T-helper 1 cell treated with Interleukin-12 subunit alpha and Interleukin-12 subunit beta and Interleukin-4 antibody, amounts not matched to agents 30 μg/mL and 1 μg/mL, for 36 hours (primary cell): ENCODE measurements around the gene RAD54L.
A peak's percentile ranks its signal among the peaks of the same experiment; 100 is the strongest.

Experiments
- H3K27ac Mint-ChIP-seq: one replicate; pipeline ENCODE4 v1.8.0; 2021; ENCODE audit warnings: mild to moderate bottlenecking, mixed read lengths
- H3K27me3 Mint-ChIP-seq: one replicate; pipeline ENCODE4 v1.8.0; 2021; ENCODE audit warnings: low read depth, mixed read lengths
- H3K36me3 Mint-ChIP-seq: one replicate; pipeline ENCODE4 v1.8.0; 2021; ENCODE audit warnings: low read depth, mixed read lengths
- H3K4me1 Mint-ChIP-seq: one replicate; pipeline ENCODE4 v1.8.0; 2021; ENCODE audit warnings: low read depth, mixed read lengths
- H3K4me3 Mint-ChIP-seq: one replicate; pipeline ENCODE4 v1.8.0; 2021; ENCODE audit warnings: mild to moderate bottlenecking, moderate library complexity, mixed read lengths
- H3K9me3 Mint-ChIP-seq: one replicate; pipeline ENCODE4 v1.8.0; 2021; ENCODE audit warnings: mixed read lengths

Gene RAD54L

GRCh38 chr1:46254668-46255067, 7.1 kb downstream of the RAD54L start:
- Mint-ChIP-seq H3K27me3 (no peaks in the 10 kb centered on the region), H3K27ac (no peak overlapping the region), H3K4me1 (peaks cover 14% of the 10 kb centered on the region), H3K9me3 (no peaks in the 10 kb centered on the region), H3K36me3 (peaks cover 26% of the 10 kb centered on the region), H3K4me3 (no peak overlapping the region)

- Mint-ChIP-seq H3K27ac (no peak overlapping the region), H3K9me3 (no peaks in the 10 kb centered on the region), H3K4me1 (peaks cover 12% of the 10 kb centered on the region), H3K4me3 (no peak overlapping the region), H3K27me3 (no peaks in the 10 kb centered on the region), H3K36me3 (peaks cover 25% of the 10 kb centered on the region)
These were observed 9.0 kb downstream of the RAD54L start for GRCh38 chr1:46256523-46256922.

DNA sequence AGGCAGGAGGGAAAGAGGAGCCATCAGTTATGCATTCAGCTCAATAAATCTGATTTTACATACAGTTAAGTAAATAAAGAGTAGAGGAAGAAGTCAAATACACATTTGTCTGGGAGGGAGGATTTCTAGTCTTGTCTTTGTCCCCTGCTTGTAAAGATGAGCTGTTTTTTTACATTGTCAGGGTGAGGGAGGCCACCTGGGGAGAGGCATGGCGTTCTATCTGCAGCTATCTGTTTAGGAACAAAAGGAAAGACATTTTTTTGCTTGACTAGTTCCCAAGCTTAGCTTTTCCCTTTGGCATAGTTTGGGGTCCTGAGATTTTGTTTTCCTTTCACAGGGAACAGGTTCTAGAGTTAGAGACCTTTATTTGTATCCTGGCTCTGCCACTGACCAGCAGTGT, 14.9 kb downstream of the RAD54L start:
- peaks cover 4% of the 10 kb centered on the region for H3K4me1 Mint-ChIP-seq
- no peak overlapping the region for H3K4me3 Mint-ChIP-seq
- H3K9me3 Mint-ChIP-seq: no peaks in the 10 kb centered on the region
- no peak overlapping the region for H3K27ac Mint-ChIP-seq
- peaks cover 42% of the 10 kb centered on the region for H3K36me3 Mint-ChIP-seq
- no peaks in the 10 kb centered on the region for H3K27me3 Mint-ChIP-seq

DNA sequence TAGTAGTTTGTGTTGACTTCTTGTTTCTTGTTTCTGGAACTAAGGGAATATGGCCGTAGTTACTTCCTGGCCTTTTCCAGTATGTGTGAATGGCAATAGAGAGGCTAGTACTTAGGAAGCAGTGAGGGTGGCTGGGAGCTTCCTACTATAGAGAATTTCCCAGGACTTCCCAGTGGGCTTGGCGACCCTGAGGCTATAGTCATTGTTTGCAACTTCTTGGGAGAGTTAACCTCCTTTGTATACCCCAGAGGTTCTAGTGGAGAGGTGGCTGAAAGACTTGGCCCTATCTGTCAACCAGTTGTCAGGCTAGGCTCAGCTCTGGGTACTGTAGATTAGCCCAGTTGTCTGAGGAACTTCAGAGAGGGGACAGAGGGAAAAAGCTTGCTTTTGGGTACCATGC, 15.6 kb downstream of the RAD54L start:
- peaks cover 2% of the 10 kb centered on the region for H3K4me1 Mint-ChIP-seq
- no peaks in the 10 kb centered on the region for H3K9me3 Mint-ChIP-seq
- no peak overlapping the region for H3K27ac Mint-ChIP-seq
- no peaks in the 10 kb centered on the region for H3K27me3 Mint-ChIP-seq
- H3K36me3 Mint-ChIP-seq: peaks cover 42% of the 10 kb centered on the region
- no peak overlapping the region for H3K4me3 Mint-ChIP-seq

DNA sequence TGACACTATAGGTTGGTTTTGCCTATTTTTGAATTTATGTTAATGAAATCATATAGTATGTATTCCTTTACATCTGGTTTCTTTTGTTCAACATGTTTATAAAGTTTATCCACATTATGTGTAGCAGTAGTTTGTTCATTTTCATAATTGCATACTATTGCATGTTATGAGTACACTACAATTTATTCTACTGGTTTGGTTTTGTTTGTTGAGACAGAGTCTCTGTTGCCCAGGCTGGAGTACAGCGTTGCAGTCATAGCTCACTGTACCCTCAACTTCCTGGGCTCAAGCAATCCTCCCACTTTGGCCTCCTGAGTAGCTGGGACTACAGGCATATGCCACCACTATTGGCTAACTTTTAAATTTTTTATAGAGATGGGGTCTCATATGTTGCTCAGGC, 21.0 kb downstream of the RAD54L start:
- H3K9me3 Mint-ChIP-seq: no peaks in the 10 kb centered on the region
- no peak overlapping the region for H3K4me3 Mint-ChIP-seq
- peaks cover 38% of the 10 kb centered on the region for H3K36me3 Mint-ChIP-seq
- H3K27ac Mint-ChIP-seq: no peak overlapping the region
- H3K4me1 Mint-ChIP-seq: no peaks in the 10 kb centered on the region
- H3K27me3 Mint-ChIP-seq: no peaks in the 10 kb centered on the region

- Mint-ChIP-seq H3K9me3 (no peaks in the 10 kb centered on the region), H3K4me1 (no peaks in the 10 kb centered on the region), H3K27ac (no peak overlapping the region), H3K4me3 (no peak overlapping the region), H3K36me3 (peaks cover 40% of the 10 kb centered on the region), H3K27me3 (no peaks in the 10 kb centered on the region)
These were observed 26.9 kb downstream of the RAD54L start for GRCh38 chr1:46274225-46275029.

DNA sequence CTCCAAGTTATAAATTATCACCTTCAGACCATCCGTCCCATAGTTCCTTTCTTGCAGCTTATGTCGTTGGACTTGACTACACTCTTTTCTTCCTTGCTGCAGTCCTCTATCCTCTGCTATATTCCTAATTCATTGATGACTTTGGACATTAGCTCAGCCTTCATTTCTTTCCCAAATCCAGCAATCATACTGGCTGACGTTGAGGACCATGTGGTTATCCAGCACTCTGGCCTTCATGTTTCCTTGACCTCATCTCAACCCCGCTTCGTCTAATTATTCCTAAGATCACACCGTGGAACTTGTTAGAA, 27.4 kb downstream of the RAD54L start:
- Mint-ChIP-seq H3K36me3 (peaks cover 39% of the 10 kb centered on the region), H3K27me3 (no peaks in the 10 kb centered on the region), H3K27ac (no peak overlapping the region), H3K4me3 (no peak overlapping the region), H3K4me1 (no peaks in the 10 kb centered on the region), H3K9me3 (no peaks in the 10 kb centered on the region)

GRCh38 chr1:46277658-46278373, 30.3 kb downstream of the RAD54L start:
- no peaks in the 10 kb centered on the region for H3K27me3 Mint-ChIP-seq
- H3K9me3 Mint-ChIP-seq: no peaks in the 10 kb centered on the region
- no peak overlapping the region for H3K27ac Mint-ChIP-seq
- H3K36me3 Mint-ChIP-seq: peaks cover 42% of the 10 kb centered on the region
- no peaks in the 10 kb centered on the region for H3K4me1 Mint-ChIP-seq
- no peak overlapping the region for H3K4me3 Mint-ChIP-seq

- H3K27ac Mint-ChIP-seq: no peak overlapping the region
- no peak overlapping the region for H3K4me3 Mint-ChIP-seq
- H3K36me3 Mint-ChIP-seq: peaks cover 44% of the 10 kb centered on the region
- no peaks in the 10 kb centered on the region for H3K4me1 Mint-ChIP-seq
- no peaks in the 10 kb centered on the region for H3K27me3 Mint-ChIP-seq
- no peaks in the 10 kb centered on the region for H3K9me3 Mint-ChIP-seq
These were observed 31.2 kb downstream of the RAD54L start for GRCh38 chr1:46278807-46279206.

DNA sequence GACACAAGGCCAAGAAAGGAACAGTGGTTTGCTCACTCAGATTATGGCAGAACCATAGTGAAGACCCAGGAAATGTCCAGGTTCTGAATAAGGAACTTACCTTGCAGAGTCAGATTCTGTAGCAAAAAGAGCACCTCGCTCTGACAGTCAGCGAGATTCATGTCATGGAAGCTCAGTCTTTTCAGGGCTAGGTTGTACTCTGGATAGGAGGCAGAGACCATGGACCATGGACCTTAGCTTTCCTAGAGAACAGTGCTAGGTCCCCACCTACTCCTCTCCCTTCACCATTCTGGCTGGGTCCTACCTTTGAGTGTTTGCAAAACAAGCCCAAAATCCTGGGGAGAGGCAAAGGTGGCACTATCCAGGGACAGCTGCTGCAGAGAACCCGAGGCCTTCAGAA, 32.5 kb downstream of the RAD54L start:
- no peaks in the 10 kb centered on the region for H3K9me3 Mint-ChIP-seq
- H3K27ac Mint-ChIP-seq: no peak overlapping the region
- peaks cover 44% of the 10 kb centered on the region for H3K36me3 Mint-ChIP-seq
- peaks cover 3% of the 10 kb centered on the region for H3K4me1 Mint-ChIP-seq
- no peak overlapping the region for H3K4me3 Mint-ChIP-seq
- no peaks in the 10 kb centered on the region for H3K27me3 Mint-ChIP-seq

GRCh38 chr1:46281021-46281420, 33.5 kb downstream of the RAD54L start:
- Mint-ChIP-seq H3K4me1 (peaks cover 5% of the 10 kb centered on the region), H3K9me3 (no peaks in the 10 kb centered on the region), H3K4me3 (no peak overlapping the region), H3K27me3 (no peaks in the 10 kb centered on the region), H3K27ac (no peak overlapping the region), H3K36me3 (peaks cover 39% of the 10 kb centered on the region)

DNA sequence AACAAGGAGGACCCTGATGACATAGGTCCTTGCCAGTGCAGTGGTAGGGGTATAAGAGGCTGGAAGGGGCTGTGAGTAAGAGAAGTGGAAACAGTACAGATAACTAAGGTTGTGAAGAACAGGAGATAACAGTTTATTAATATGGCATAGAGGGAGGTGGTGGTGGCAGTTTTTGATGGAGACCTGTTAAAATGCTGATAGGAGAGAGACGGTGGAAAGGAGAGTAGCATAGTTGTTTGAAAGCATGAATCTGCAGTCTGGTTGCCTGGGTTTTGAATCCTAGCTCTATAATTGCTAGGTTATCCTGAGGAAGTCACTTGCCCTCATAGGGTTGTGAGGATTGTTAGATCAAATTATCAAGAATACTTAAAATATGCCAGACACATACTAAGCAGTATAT, 36.5 kb downstream of the RAD54L start:
- peaks cover 31% of the 10 kb centered on the region for H3K36me3 Mint-ChIP-seq

DNA sequence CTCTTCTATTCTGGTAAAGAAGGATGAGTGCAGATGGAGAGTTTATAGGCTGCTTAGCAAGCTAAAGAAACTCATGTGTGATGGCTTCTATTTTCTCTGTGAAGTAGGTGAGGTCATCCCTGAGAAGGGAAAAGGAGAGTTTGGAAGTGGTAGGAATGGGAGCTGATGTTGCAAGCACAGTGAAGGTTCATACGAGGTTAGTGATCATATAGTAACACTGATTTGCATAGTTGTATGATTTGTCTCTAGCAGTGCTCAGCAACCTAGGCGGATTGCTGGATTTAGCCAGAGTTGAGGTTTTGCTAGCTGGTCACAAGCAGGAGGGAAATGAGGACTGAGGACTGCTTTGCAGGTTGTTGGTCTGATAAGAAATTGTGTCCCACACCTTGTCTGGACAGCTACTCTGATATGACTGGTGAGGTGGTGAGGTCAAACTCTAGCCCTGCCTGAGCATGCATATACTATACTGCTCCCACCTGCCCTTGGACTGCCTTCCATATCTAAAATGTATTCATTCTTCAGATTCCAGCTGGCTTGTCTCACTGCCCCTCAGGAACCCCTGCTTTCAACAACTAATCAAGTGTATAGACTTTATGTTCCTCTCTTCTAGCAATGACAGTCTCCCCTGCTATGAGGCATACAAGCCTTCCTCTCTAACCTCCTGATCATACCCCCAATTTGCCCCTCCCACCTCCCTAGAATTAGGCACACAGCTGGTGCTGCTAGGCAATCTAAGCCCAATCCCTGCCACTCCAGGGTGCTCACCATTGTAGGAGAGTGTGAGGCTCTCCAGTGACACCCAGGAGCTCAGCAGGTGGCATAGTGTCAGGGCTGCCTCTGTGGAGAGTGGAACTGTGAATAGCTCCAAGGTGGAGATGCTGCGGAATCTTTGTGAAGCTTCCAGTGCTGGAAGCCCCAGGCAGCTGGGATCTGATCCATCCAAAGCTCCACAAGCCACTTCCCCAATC, 37.3 kb downstream of the RAD54L start:
- H3K27ac Mint-ChIP-seq: peak overlapping the region; percentile 16
- peaks cover 37% of the 10 kb centered on the region for H3K36me3 Mint-ChIP-seq

More for the DNA sequence above, 36.5 kb downstream of the RAD54L start:
- Mint-ChIP-seq H3K27ac (no peak overlapping the region), H3K9me3 (no peaks in the 10 kb centered on the region), H3K4me3 (no peak overlapping the region), H3K4me1 (peaks cover 23% of the 10 kb centered on the region), H3K27me3 (no peaks in the 10 kb centered on the region)

GRCh38 chr1:46285730-46286477, 38.3 kb downstream of the RAD54L start:
- H3K36me3 Mint-ChIP-seq: peaks cover 35% of the 10 kb centered on the region
- peak overlapping the region; percentile 21 for H3K27ac Mint-ChIP-seq

More for the DNA sequence above, 37.3 kb downstream of the RAD54L start:
- no peak overlapping the region for H3K4me3 Mint-ChIP-seq
- no peaks in the 10 kb centered on the region for H3K27me3 Mint-ChIP-seq
- H3K9me3 Mint-ChIP-seq: no peaks in the 10 kb centered on the region
- H3K4me1 Mint-ChIP-seq: peaks cover 27% of the 10 kb centered on the region

More at GRCh38 chr1:46285730-46286477, 38.3 kb downstream of the RAD54L start:
- H3K9me3 Mint-ChIP-seq: no peaks in the 10 kb centered on the region
- no peaks in the 10 kb centered on the region for H3K27me3 Mint-ChIP-seq
- H3K4me1 Mint-ChIP-seq: peaks cover 27% of the 10 kb centered on the region
- no peak overlapping the region for H3K4me3 Mint-ChIP-seq
